ENCODE measurements around the gene SETX.

DNA sequence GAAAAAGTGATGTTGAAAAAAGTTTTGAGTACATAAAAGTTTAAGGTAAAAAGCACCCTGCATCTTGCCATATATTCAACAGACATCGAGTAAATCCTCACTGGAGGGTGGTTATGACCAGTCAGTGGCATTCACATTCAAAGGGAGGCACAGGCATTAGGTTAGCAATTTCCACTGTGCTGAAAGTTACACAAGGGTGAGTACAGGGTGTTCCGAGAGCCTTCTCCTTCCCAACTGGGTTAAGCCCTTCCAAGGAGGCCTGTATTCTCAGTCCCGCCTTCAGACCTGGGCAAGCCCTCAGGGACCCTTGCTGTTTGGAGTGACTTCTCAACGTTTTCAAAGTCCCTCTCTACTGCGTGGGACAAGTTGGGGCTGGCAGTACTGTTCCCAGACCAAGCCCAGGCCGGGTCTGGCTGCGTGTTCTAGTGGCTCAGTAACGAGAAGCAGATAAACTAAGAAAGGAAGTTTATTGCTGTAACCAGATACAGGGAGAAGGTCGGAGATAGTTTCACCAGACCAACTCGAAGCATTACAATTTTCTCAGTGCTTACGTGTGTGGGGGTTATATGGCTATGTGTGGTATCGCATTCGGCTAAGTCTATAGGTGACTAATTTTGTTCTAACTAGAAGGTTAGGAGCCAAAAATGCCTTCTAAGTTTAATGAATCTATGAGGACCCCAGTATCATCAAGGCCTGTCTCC is 13.0 kb upstream of the SETX start:
- TF ChIP-seq ZNF205 (CRISPR knock-in tag; IDR thresholded peaks at IDR 0.05) (no peak), EP300 (IDR thresholded peaks at IDR 0.05; ENCODE audit: low read depth in 2 of 2, low read length in 2 of 2) (no peak), EP300 (CRISPR knock-in tag; IDR thresholded peaks at IDR 0.05; ENCODE audit: borderline replicate concordance) (no peak), ZNF550 (CRISPR knock-in tag; IDR thresholded peaks at IDR 0.05; ENCODE audit: borderline replicate concordance) (no peak), SRF (IDR thresholded peaks at IDR 0.05; ENCODE audit: low read depth, low read length) (no peak), ELF4 (CRISPR knock-in tag; IDR thresholded peaks at IDR 0.05; ENCODE audit: borderline replicate concordance) (no peak), TARDBP (CRISPR knock-in tag; IDR thresholded peaks at IDR 0.05) (no peak), DNMT1 (CRISPR knock-in tag; IDR thresholded peaks at IDR 0.05) (no peak), ZNF747 (CRISPR knock-in tag; IDR thresholded peaks at IDR 0.05; ENCODE audit: borderline replicate concordance) (no peak), ZNF24 (IDR thresholded peaks at IDR 0.05) (no peak), YY1 (IDR thresholded peaks at IDR 0.05; ENCODE audit: insufficient read depth, insufficient replicate concordance, low read depth, low read length) (no peak)
- TF ChIP-seq, protein P1, sequence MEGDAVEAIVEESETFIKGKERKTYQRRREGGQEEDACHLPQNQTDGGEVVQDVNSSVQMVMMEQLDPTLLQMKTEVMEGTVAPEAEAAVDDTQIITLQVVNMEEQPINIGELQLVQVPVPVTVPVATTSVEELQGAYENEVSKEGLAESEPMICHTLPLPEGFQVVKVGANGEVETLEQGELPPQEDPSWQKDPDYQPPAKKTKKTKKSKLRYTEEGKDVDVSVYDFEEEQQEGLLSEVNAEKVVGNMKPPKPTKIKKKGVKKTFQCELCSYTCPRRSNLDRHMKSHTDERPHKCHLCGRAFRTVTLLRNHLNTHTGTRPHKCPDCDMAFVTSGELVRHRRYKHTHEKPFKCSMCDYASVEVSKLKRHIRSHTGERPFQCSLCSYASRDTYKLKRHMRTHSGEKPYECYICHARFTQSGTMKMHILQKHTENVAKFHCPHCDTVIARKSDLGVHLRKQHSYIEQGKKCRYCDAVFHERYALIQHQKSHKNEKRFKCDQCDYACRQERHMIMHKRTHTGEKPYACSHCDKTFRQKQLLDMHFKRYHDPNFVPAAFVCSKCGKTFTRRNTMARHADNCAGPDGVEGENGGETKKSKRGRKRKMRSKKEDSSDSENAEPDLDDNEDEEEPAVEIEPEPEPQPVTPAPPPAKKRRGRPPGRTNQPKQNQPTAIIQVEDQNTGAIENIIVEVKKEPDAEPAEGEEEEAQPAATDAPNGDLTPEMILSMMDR (CRISPR knock-in tag; IDR thresholded peaks at IDR 0.05) = no peak
